WERI-Rb-1 (cell line): ENCODE data around the gene ANKRD40CL.
A peak's percentile ranks its signal among the peaks of the same experiment; 100 is the strongest.

Experiments
- DNase-seq: peaks from one replicate; pipeline ENCODE4 v3.0.0-alpha.2; 2020
- H3K27ac ChIP-seq: fragments of 250-450 bp; sonication (Bioruptor Pico); 2 replicates; pipeline ENCODE4 v1.5.1; 2020; ENCODE audit warnings: mild to moderate bottlenecking, moderate library complexity
- H3K27me3 ChIP-seq: fragments of 250-450 bp; sonication (Bioruptor Pico); 2 replicates; pipeline ENCODE4 v1.5.1; 2021; ENCODE audit warnings: mild to moderate bottlenecking, low read depth, moderate library complexity; ENCODE audit not compliant: insufficient read depth, severe bottlenecking
- H3K36me3 ChIP-seq: fragments of 250-450 bp; sonication (Bioruptor Pico); 2 replicates; pipeline ENCODE4 v1.5.1; 2020; ENCODE audit warnings: mild to moderate bottlenecking, moderate library complexity
- H3K4me3 ChIP-seq: 2 replicates; pipeline ENCODE4 v1.5.1; 2011; ENCODE audit warnings: low read depth, mild to moderate bottlenecking, control low read depth, low read length
- H3K9me3 ChIP-seq: fragments of 250-450 bp; sonication (Bioruptor Pico); 2 replicates; pipeline ENCODE4 v1.5.1; 2021; ENCODE audit warnings: mild to moderate bottlenecking, moderate library complexity; ENCODE audit not compliant: severe bottlenecking
- CTCF ChIP-seq: IDR thresholded peaks from 2 replicates; pipeline ENCODE4 v1.5.1; 2011; ENCODE audit warnings: low read depth, mild to moderate bottlenecking, control low read depth, inconsistent platforms, low read length

Gene ANKRD40CL

GRCh38 chr17:50764734-50765149 lies 2.6 kb downstream of the ANKRD40CL start:
- TF ChIP-seq CTCF = no peak
- peak overlapping the region; percentile 54 for H3K27ac ChIP-seq
- H3K4me3 ChIP-seq = no peak overlapping the region
- H3K27me3 ChIP-seq = no peaks in the 10 kb centered on the region
- H3K36me3 ChIP-seq = no peaks in the 10 kb centered on the region
- no peaks in the 10 kb centered on the region for H3K9me3 ChIP-seq
- DNase-seq = peak; percentile 81

GRCh38 chr17:50763716-50764475 lies 3.4 kb downstream of the ANKRD40CL start:
- peak overlapping the region; percentile 54 for H3K27ac ChIP-seq

GRCh38 chr17:50762177-50762576 lies 5.1 kb downstream of the ANKRD40CL start:
- no peaks in the 10 kb centered on the region for H3K36me3 ChIP-seq
- no peak overlapping the region for H3K4me3 ChIP-seq
- no peak overlapping the region for H3K27ac ChIP-seq
- no peaks in the 10 kb centered on the region for H3K27me3 ChIP-seq
- no peak for DNase-seq
- no peak for TF ChIP-seq CTCF
- no peaks in the 10 kb centered on the region for H3K9me3 ChIP-seq

More at GRCh38 chr17:50763716-50764475, 3.4 kb downstream of the ANKRD40CL start:
- no peaks in the 10 kb centered on the region for H3K9me3 ChIP-seq
- H3K36me3 ChIP-seq = no peaks in the 10 kb centered on the region
- no peak overlapping the region for H3K4me3 ChIP-seq
- DNase-seq = peak; percentile 59
- H3K27me3 ChIP-seq = no peaks in the 10 kb centered on the region
- no peak for TF ChIP-seq CTCF

GRCh38 chr17:50758989-50759544 lies 8.3 kb downstream of the ANKRD40CL start:
- Histone ChIP-seq H3K36me3 (peaks cover 13% of the 10 kb centered on the region), H3K27me3 (no peaks in the 10 kb centered on the region), H3K4me3 (no peak overlapping the region), H3K27ac (no peak overlapping the region), H3K9me3 (no peaks in the 10 kb centered on the region)
- no peak for TF ChIP-seq CTCF
- no peak for DNase-seq

GRCh38 chr17:50758524-50758923 lies 8.8 kb downstream of the ANKRD40CL start:
- no peak for DNase-seq
- Histone ChIP-seq H3K9me3 (no peaks in the 10 kb centered on the region), H3K27ac (no peak overlapping the region)

More at GRCh38 chr17:50758524-50758923, 8.8 kb downstream of the ANKRD40CL start:
- H3K27me3 ChIP-seq = no peaks in the 10 kb centered on the region
- H3K4me3 ChIP-seq = no peak overlapping the region
- no peak for TF ChIP-seq CTCF
- peaks cover 18% of the 10 kb centered on the region for H3K36me3 ChIP-seq
